Body of pancreas (tissue), 4 donors: ENCODE data around the gene LRRC37B. TPM values are rescaled to one million over a fixed set of nuclear protein-coding genes. Genes with fewer than 3 reads are reported as not detected.
"Not testable (repeated sequence)": the region's sequence is repeated elsewhere in the genome, so short reads cannot be mapped to it uniquely, and the experiment has no call there.

ENCODE experiments used
- ATAC-seq: fragments of 150-250 bp; one replicate; pipeline ENCODE4 v1.9.1; 2016
- DNase-seq, 4 donors: peaks; one replicate each; pipeline ENCODE4 v3.0.0-alpha.2; 2019
- H3K27ac ChIP-seq, 4 donors: fragments of 200-600 bp; sonication (generic); 1 replicate in 3 of 4; 2 replicates in 1 of 4; pipeline versions ENCODE4 v1.5.1 to v1.6.1; 2016 to 2019; ENCODE audit warnings: mild to moderate bottlenecking in 1 of 4, mixed read lengths in 1 of 4, moderate library complexity in 1 of 4
- H3K27me3 ChIP-seq, 2 donors: fragments of 200-600 bp; sonication (generic); one replicate each; pipeline ENCODE4 v1.6.0; 2016; ENCODE audit warnings: mild to moderate bottlenecking in 1 of 2
- H3K36me3 ChIP-seq, 2 donors: fragments of 200-600 bp; sonication (generic); replicated peaks in 1 of 2; 2 replicates each; pipeline ENCODE4 v1.5.1; 2016; ENCODE audit warnings: low read depth in 2 of 2; ENCODE audit not compliant: insufficient read depth in 1 of 2
- H3K4me1 ChIP-seq: fragments of 200-600 bp; sonication (generic); one replicate; pipeline ENCODE4 v1.6.0; 2016
- H3K4me3 ChIP-seq, 2 donors: fragments of 200-600 bp; sonication (generic); 1 replicate in 1 of 2; 2 replicates in 1 of 2; pipeline ENCODE4 v1.5.1; 2016 to 2019
- H3K9me3 ChIP-seq, 3 donors: fragments of 200-600 bp; sonication (generic); 1 replicate in 2 of 3; 2 replicates in 1 of 3; pipeline ENCODE4 v1.5.1; 2016
- CTCF ChIP-seq, 7 experiments: fragments of 450-650 bp in 4 of 7; fragments of 200-600 bp in 3 of 7; sonication (generic) in 3 of 7; IDR thresholded peaks; one replicate each; pipeline ENCODE4 v1.5.1; 2016 to 2019; ENCODE audit warnings: antibody characterized with exemption in 7 of 7
- POLR2A ChIP-seq, 3 donors: fragments of 450-650 bp; IDR thresholded peaks; one replicate each; pipeline ENCODE4 v1.6.1; 2016; ENCODE audit warnings: antibody characterized with exemption in 3 of 3, mild to moderate bottlenecking in 2 of 3
- WGBS, 2 donors: methylation state at CpG; one replicate each; pipeline ENCODE4 v1.1.5; 2017; 5-methylcytosine and 5-hydroxymethylcytosine counted together
- intact Hi-C: fragments of 100-400 bp; cut with DNase I; formaldehyde crosslinking; loops from one replicate; pipeline ENCODE4 v1.15.1; 2023
- total RNA-seq, 2 donors: library from RNA; depleted of rRNA; stranded (reverse); fragments of >200 nt; gene quantifications; one replicate each; pipeline ENCODE4 v1.1.0, GENCODE V29; 2016

Gene LRRC37B
- total RNA-seq, 2 donors from 2014 or later = 11.4 to 23.4 TPM

DNA sequence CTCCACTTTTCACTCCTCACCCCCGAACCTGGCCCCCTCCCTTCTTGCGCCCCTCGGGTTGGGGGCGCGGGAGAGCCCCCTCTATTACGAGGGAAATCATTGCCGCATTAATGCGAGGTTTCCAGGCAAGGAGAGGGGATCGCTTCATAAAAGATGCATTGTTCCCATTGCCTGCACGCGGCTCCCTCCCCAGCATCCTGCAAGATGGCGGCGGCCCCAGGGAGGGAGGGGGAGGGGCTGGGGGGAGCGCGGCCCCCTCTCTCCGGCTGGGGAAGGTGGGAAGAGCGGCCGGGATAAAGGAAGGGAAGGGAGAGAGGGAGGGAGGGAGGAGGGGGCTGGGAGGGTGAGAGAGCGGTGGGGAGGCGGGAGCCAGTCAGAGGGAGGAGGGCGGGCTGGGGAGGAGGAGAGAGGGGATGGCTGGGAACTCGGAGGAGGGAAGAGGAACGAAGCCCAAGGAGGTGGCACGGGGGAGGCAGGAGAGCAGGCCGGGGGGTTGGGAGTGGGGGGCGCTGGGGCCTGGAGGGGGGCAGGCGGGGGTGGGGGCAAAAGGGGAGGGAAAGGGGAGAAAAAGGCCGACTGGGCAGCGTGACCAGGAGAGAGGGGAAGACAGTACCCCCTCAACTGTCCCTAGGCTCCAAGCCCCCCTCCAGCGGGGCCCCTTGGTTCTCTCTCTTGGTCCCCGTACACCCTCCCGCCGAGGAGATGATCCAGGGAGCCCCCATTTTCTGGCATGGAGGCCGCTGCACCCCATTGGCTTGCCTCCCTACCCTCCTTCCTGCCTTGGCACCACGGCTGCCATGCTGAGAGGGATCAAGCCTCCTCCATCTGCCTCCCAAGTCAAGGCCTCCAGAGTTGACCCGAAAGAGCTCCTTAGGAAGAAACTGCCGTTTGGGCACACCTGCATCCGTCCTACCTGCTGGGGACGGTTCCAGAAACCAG, 77.1 kb downstream of the LRRC37B start:
- H3K4me3 ChIP-seq, H3K4me1 ChIP-seq, H3K36me3 ChIP-seq, H3K9me3 ChIP-seq, intact Hi-C loops, DNase-seq, H3K27ac ChIP-seq, H3K27me3 ChIP-seq: not testable (repeated sequence)
- WGBS, 2 donors = 5% methylated on average over 10 of the region's 39 CpGs; no CpG with 5 or more reads in 1 of the 2 donors
- ATAC-seq = peak; percentile 57

GRCh38 chr17:32084942-32085829, 78.0 kb downstream of the LRRC37B start:
- intact Hi-C loops, H3K27ac ChIP-seq, H3K27me3 ChIP-seq, H3K4me3 ChIP-seq, H3K36me3 ChIP-seq, H3K4me1 ChIP-seq, ATAC-seq, DNase-seq, H3K9me3 ChIP-seq: not testable (repeated sequence)
- 39 to 50% methylated on average over 9 to 20 of the region's 30 CpGs for WGBS, 2 donors

DNA sequence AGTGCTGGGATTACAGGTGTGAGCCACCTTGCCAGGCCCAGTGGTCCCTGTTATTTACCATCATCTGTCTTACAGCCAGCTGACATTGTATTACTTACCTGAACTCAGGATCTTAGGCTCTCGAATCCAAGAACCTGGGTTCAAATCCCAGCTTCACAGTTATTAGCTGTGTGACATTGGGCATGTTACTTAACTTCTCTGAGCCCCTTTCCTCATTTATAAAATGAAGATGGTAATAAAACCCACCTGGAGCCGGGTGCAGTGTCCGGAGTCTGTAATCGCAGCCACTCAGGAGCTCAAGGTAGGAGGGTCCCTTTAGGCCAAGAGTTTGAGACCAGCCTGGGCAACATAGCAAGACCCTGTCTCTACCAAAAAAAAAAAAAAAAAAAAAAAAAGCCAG, 79.7 kb downstream of the LRRC37B start:
- H3K27me3 ChIP-seq, H3K27ac ChIP-seq, H3K36me3 ChIP-seq, H3K4me1 ChIP-seq, DNase-seq, H3K4me3 ChIP-seq, H3K9me3 ChIP-seq, intact Hi-C loops, ATAC-seq: not testable (repeated sequence)
- WGBS, 2 donors = 90 to 100% methylated on average over 3 of the region's 4 CpGs

- H3K4me3 ChIP-seq, H3K4me1 ChIP-seq, H3K36me3 ChIP-seq, H3K27ac ChIP-seq, H3K9me3 ChIP-seq, intact Hi-C loops, DNase-seq, H3K27me3 ChIP-seq, ATAC-seq: not testable (repeated sequence)
- WGBS, 2 donors = 83 to 87% methylated on average over 1 of the region's 1 CpG
Observed at GRCh38 chr17:32092062-32092461, 84.9 kb downstream of the LRRC37B start.

DNA sequence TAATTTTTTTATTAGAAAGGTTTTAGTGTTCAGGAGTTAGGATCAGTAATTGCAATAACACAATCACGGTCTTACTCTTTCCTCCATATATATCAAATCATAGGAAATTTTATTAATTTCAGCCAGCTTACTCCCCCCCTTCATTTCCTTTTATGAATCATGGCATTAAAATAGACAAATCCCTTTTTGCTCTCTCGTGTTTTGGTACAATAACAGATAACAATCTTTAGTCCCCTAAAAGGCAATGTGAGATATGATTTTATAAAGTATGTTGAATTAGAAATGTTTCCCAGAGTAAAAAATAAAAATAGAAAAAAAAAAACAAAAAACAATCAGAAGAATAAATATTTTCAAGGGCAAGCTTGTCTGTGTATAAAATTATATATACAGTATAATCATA, 92.5 kb downstream of the LRRC37B start:
- Histone ChIP-seq H3K4me1 (peaks cover 30% of the 10 kb centered on the region), H3K27ac (no peak overlapping the region), H3K36me3 (no peaks in the 10 kb centered on the region), H3K27me3 (no peaks in the 10 kb centered on the region), H3K9me3 (no peaks in the 10 kb centered on the region), H3K4me3 (no peak overlapping the region)
- intact Hi-C loops = no loop called here
- no peak for ATAC-seq
- DNase-seq = no peak
- 70 to 74% methylated on average over 2 of the region's 2 CpGs for whole genome bisulfite sequencing, 2 donors
- TF ChIP-seq POLR2A (IDR thresholded peaks at IDR 0.05) = no peak
- TF ChIP-seq CTCF (IDR thresholded peaks at IDR 0.05) = no peak

DNA sequence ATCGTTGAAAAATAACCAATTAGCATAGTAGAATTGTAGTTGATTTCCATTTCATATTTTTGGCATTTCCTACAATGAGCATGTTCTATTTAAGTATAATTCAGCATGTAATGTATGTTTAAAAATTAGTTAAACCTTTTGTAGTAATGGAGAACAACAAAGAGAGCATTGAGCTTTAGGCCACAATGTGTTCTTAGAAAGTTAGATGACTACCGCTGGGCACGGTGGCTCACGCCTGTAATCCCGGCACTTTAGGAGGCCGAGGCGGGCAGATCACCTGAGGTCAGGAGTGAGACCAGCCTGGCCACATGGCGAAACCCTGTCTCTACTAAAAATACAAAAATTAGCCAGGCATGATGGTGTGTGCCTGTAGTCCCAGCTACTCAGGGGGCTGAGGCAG, 93.1 kb downstream of the LRRC37B start:
- peaks cover 30% of the 10 kb centered on the region for H3K4me1 ChIP-seq
- H3K9me3 ChIP-seq, H3K27me3 ChIP-seq, DNase-seq, intact Hi-C loops, ATAC-seq, H3K36me3 ChIP-seq, H3K4me3 ChIP-seq: not testable (repeated sequence)
- peak overlapping the region in 2 of 4 donors; percentile 55 to 56 for H3K27ac ChIP-seq
- 75 to 90% methylated on average over 8 of the region's 8 CpGs for WGBS, 2 donors
